K562 (cell line): ENCODE measurements around the gene AGA. TPM values are rescaled to one million over a fixed set of nuclear protein-coding genes. Genes with fewer than 3 reads are reported as not detected.
A peak's percentile ranks its signal among the peaks of the same experiment; 100 is the strongest.

Source experiments
- BRF2 ChIP-seq: IDR thresholded peaks from 3 replicates; pipeline ENCODE4 v1.6.1; 2011; ENCODE audit warnings: borderline replicate concordance, mild to moderate bottlenecking; ENCODE audit not compliant: insufficient read length, insufficient read depth
- CCAR2 ChIP-seq: fragments of 200-400 bp; formaldehyde crosslinking; IDR thresholded peaks from 2 replicates; pipeline ENCODE4 v1.6.1; 2017; ENCODE audit warnings: mild to moderate bottlenecking, low read depth, low read length
- CEBPB ChIP-seq: fragments of 450-650 bp; IDR thresholded peaks from 2 replicates; pipeline ENCODE4 v1.6.1; 2016; ENCODE audit warnings: missing genetic modification characterization, missing compliant biosample characterization
- CHCHD3 ChIP-seq: fragments of 250-450 bp; sonication (Bioruptor Pico); IDR thresholded peaks from 2 replicates; pipeline ENCODE4 v2.1.2; 2022; ENCODE audit warnings: mild to moderate bottlenecking
- CREB1 ChIP-seq, 2 experiments: sonication (generic) in 1 of 2; formaldehyde crosslinking in 1 of 2; IDR thresholded peaks; 2 replicates each; pipeline versions ENCODE4 v1.6.1 to v1.8.0; 2012 to 2022; ENCODE audit warnings: inconsistent platforms in 1 of 2, mild to moderate bottlenecking in 1 of 2, missing genetic modification reagents in 1 of 2, moderate library complexity in 1 of 2
- GATAD2A ChIP-seq: fragments of 450-650 bp; IDR thresholded peaks from 2 replicates; pipeline ENCODE4 v1.6.1; 2017
- ILK ChIP-seq: fragments of 450-650 bp; IDR thresholded peaks from 2 replicates; pipeline ENCODE4 v1.6.1; 2016; ENCODE audit warnings: missing genetic modification characterization, low read depth, mild to moderate bottlenecking, missing compliant biosample characterization, moderate library complexity, borderline replicate concordance
- IRF9 ChIP-seq: fragments of 450-650 bp; IDR thresholded peaks from 2 replicates; pipeline ENCODE4 v1.6.1; 2016; ENCODE audit warnings: missing biosample characterization, missing genetic modification characterization
- POLR3A ChIP-seq: IDR thresholded peaks from 2 replicates; pipeline ENCODE4 v1.6.1; 2011; ENCODE audit warnings: borderline replicate concordance, mild to moderate bottlenecking, moderate library complexity; ENCODE audit not compliant: insufficient read length, insufficient read depth; ENCODE audit errors: extremely low read depth
- SIN3A ChIP-seq, 2 experiments: fragments of 150-350 bp in 1 of 2; IDR thresholded peaks; 2 replicates each; pipeline ENCODE4 v1.6.1; 2011 to 2016; ENCODE audit warnings: borderline replicate concordance in 2 of 2, low read depth in 2 of 2, low read length in 2 of 2, mild to moderate bottlenecking in 2 of 2, moderate library complexity in 2 of 2; ENCODE audit not compliant: control insufficient read depth in 1 of 2
- SIN3B ChIP-seq: fragments of 450-650 bp; IDR thresholded peaks from 2 replicates; pipeline ENCODE4 v1.6.1; 2017; ENCODE audit warnings: low read depth, mild to moderate bottlenecking, moderate library complexity
- SIRT6 ChIP-seq: IDR thresholded peaks from one replicate; pipeline ENCODE4 v1.6.1; 2012; ENCODE audit warnings: low read depth, mild to moderate bottlenecking, control low read depth, inconsistent platforms, low read length, moderate library complexity
- TEAD2 ChIP-seq: fragments of 450-650 bp; IDR thresholded peaks from 2 replicates; pipeline ENCODE4 v1.6.1; 2016; ENCODE audit warnings: missing genetic modification characterization, control low read depth, missing compliant biosample characterization
- ZFP91 ChIP-seq: sonication (generic); formaldehyde crosslinking; IDR thresholded peaks from 2 replicates; pipeline ENCODE4 v1.8.0; 2022; ENCODE audit warnings: mild to moderate bottlenecking, missing genetic modification reagents
- ZNF316 ChIP-seq: fragments of 450-650 bp; IDR thresholded peaks from 2 replicates; pipeline ENCODE4 v1.6.1; 2016
- ZNF384 ChIP-seq: IDR thresholded peaks from 2 replicates; pipeline ENCODE4 v1.6.1; 2012; ENCODE audit warnings: low read depth, low read length, improper control_type of control experiment
- ZNF41 ChIP-seq: fragments of 250-450 bp; sonication (Bioruptor Pico); conservative IDR thresholded peaks from 2 replicates; pipeline ENCODE4 v1.4.0; 2020; ENCODE audit warnings: mild to moderate bottlenecking
- ZNF584 ChIP-seq: fragments of 200-800 bp; sonication (Bioruptor generic); IDR thresholded peaks from 2 replicates; pipeline ENCODE4 v1.6.1; 2016; ENCODE audit warnings: low read depth, mild to moderate bottlenecking, missing genetic modification characterization, missing compliant biosample characterization
- ZNF644 ChIP-seq: fragments of 200-800 bp; sonication (Bioruptor generic); IDR thresholded peaks from 2 replicates; pipeline ENCODE4 v1.6.1; 2016; ENCODE audit warnings: low read depth, missing genetic modification characterization, missing compliant biosample characterization
- polyA plus RNA-seq, 8 experiments: library from polyadenylated mRNA; depleted of rRNA in 4 of 8; stranded (reverse) in 5 of 8; unstranded in 3 of 8; fragments of >200 nt; fragmentation: Nextera tagmentation in 2 of 8; fragmentation: Illumina TruSeq in 1 of 8; extraction: Ambion mirVana in 2 of 8; extraction: Trizol in 1 of 8; gene quantifications; 2 replicates each; pipeline versions ENCODE4 v1.2.1 to v1.2.3, GENCODE V29; 2011 to 2014; ENCODE audit warnings: inconsistent platforms in 1 of 8, missing spikeins in 1 of 8
- total RNA-seq, 7 experiments: library from RNA; depleted of rRNA in 6 of 7; stranded (reverse); fragments of >200 nt in 6 of 7; fragmentation: Illumina TruSeq in 2 of 7; extraction: Trizol in 2 of 7; gene quantifications; 2 replicates each; pipeline versions ENCODE4 v1.2.1 to v1.2.3, GENCODE V29; 2011 to 2021; ENCODE audit warnings: low replicate concordance in 1 of 7
- TF ChIP-seq, protein P1 (sequence below): fragments of 450-650 bp; IDR thresholded peaks from 2 replicates; pipeline ENCODE4 v1.6.1; 2016

AGA gene
- total and polyA plus RNA-seq, 9 of the 15 experiments (the other 6 are each of a cell fraction or from before 2014, with no cell fraction given): 8.5 to 25.0 (median 12.6) TPM

DNA sequence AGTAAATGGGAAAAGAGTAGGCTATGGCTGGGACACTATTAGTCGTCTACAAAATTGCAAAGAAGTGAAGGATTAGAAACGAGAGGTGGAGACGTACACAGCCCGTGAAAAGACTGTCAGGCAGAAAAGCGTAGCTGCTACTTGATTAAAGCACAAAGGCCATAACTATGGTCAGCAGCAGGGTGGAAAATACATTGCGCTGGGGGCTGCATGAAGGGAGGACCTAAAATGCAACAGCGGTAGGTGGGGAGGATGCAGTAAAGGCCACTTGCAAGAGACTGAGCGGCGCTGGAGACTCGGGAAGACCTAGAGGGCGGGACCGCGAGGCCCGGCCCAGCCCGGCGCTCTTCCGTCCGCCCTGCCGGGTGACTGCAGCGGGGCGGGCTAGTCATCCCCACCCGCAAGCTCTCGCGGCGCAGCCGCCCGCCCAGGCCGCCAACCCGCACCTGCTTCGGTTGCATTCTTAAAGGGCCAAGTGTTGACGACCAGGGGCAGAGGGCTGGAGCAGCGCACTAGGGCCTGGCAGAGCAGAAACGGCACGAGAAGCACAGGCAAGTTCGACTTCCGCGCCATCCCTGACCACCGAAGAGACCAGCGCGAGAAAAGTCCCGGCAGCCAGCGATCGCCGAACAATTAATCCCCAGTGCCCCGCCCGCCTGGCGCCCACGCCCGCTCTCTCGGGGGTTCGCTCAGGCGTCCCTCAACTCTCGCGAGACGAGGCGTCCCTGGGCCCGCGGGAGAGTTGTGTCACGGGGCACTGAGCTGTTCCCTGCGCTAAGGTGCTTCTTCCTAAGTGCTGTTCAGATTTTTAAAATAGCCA lies at the start of gene AGA (continued):
- TF ChIP-seq CEBPB (tag): no peak
- no peak for TF ChIP-seq SIN3B
- peak in 1 of 2 experiments; percentile 33; a peak in 1 of 4 replicates for TF ChIP-seq SIN3A (IDR thresholded peaks at IDR 0.05; ENCODE audit: borderline replicate concordance in 2 of 2, control insufficient read depth in 1 of 2, low read depth in 2 of 2, low read length in 2 of 2)
- TF ChIP-seq ILK: no peak
- TF ChIP-seq ZNF384: no peak
- no peak for TF ChIP-seq TEAD2 (tag)
- TF ChIP-seq CREB1 (IDR thresholded peaks at IDR 0.05): no peak
- TF ChIP-seq CREB1 (CRISPR knock-in tag; IDR thresholded peaks at IDR 0.05): 0 out of 2 replicates have a peak, but pooled peaks have one; percentile 15
- TF ChIP-seq GATAD2A: no peak
- peak; percentile 22; the same call in 1 of the 2 replicates for TF ChIP-seq ZNF316
- no peak for TF ChIP-seq ZNF644 (tag)
- TF ChIP-seq CCAR2: no peak
- peak; percentile 76; the same call in 1 of the 2 replicates for TF ChIP-seq ZFP91 (CRISPR knock-in tag)
- TF ChIP-seq, protein P1, sequence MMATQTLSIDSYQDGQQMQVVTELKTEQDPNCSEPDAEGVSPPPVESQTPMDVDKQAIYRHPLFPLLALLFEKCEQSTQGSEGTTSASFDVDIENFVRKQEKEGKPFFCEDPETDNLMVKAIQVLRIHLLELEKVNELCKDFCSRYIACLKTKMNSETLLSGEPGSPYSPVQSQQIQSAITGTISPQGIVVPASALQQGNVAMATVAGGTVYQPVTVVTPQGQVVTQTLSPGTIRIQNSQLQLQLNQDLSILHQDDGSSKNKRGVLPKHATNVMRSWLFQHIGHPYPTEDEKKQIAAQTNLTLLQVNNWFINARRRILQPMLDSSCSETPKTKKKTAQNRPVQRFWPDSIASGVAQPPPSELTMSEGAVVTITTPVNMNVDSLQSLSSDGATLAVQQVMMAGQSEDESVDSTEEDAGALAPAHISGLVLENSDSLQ: 0 out of 2 replicates have a peak, but pooled peaks have one; percentile 8
- no peak for TF ChIP-seq CHCHD3 (CRISPR knock-in tag)
- TF ChIP-seq BRF2: no peak
- TF ChIP-seq IRF9 (tag): no peak
- no peak for TF ChIP-seq ZNF584 (CRISPR knock-in tag)
- TF ChIP-seq POLR3A: no peak
- TF ChIP-seq ZNF41 (CRISPR knock-in tag): no peak
- no peak for TF ChIP-seq SIRT6
